ENCODE measurements around the gene AGO1.

GRCh38 chr1:35850716-35851115 lies 32.3 kb upstream of the AGO1 start:
- TF ChIP-seq ZNF740 (CRISPR knock-in tag; IDR thresholded peaks at IDR 0.05) (no peak), CTCF (CRISPR knock-in tag; IDR thresholded peaks at IDR 0.05) (no peak), POLR2A (IDR thresholded peaks at IDR 0.05; ENCODE audit: insufficient read depth in 1 of 2, low read depth in 2 of 2, low read length in 2 of 2) (no peak), GTF3A (CRISPR knock-in tag; conservative IDR thresholded peaks at IDR 0.05) (no peak), CHD2 (IDR thresholded peaks at IDR 0.05; ENCODE audit: low read depth, low read length) (no peak), ERF (CRISPR knock-in tag; IDR thresholded peaks at IDR 0.05) (no peak), YY1 (IDR thresholded peaks at IDR 0.05; ENCODE audit: insufficient read depth, insufficient replicate concordance, low read depth, low read length) (no peak), GMEB1 (CRISPR knock-in tag; IDR thresholded peaks at IDR 0.05; ENCODE audit: borderline replicate concordance) (no peak), NR1H2 (CRISPR knock-in tag; IDR thresholded peaks at IDR 0.05; ENCODE audit: borderline replicate concordance, low read depth) (no peak), ZNF274 (CRISPR knock-in tag; IDR thresholded peaks at IDR 0.05) (no peak), DDIT3 (CRISPR knock-in tag; IDR thresholded peaks at IDR 0.05) (no peak), ETV5 (CRISPR knock-in tag; IDR thresholded peaks at IDR 0.05; ENCODE audit: borderline replicate concordance) (no peak), NONO (IDR thresholded peaks at IDR 0.05) (no peak), NONO (CRISPR knock-in tag; conservative IDR thresholded peaks at IDR 0.05) (no peak)
